WI38 (cell line): ENCODE measurements around the gene CLDN7.

Experiments
- H3K4me3 ChIP-seq: 2 replicates; pipeline ENCODE4 v1.5.1; 2011; ENCODE audit warnings: low read depth, mild to moderate bottlenecking, control low read depth, low read length
- CTCF ChIP-seq: IDR thresholded peaks from 2 replicates; pipeline ENCODE4 v1.5.1; 2012; ENCODE audit warnings: low read depth, mild to moderate bottlenecking, control low read depth, low read length

The CLDN7 gene

GRCh38 chr17:7262192-7262934 lies at the start of gene CLDN7:
Gene CLDN7, minus strand, starts transcription at chr17:7262478. Its CDS starts 435 bp downstream, at chr17:7262043.
- no peak for TF ChIP-seq CTCF
- no peak within 1 kb of the TSS for H3K4me3 ChIP-seq

GRCh38 chr17:7311110-7311705 lies 48.9 kb upstream of the CLDN7 start:
- H3K4me3 ChIP-seq = no peak overlapping the region
- TF ChIP-seq CTCF = no peak

GRCh38 chr17:7309628-7310027 lies 47.4 kb upstream of the CLDN7 start:
- TF ChIP-seq CTCF = no peak
- peak overlapping the region; percentile 98; the same call in 1 of the 2 replicates for H3K4me3 ChIP-seq

GRCh38 chr17:7308625-7309433 lies 46.6 kb upstream of the CLDN7 start:
- peak overlapping the region; percentile 98 for H3K4me3 ChIP-seq
- TF ChIP-seq CTCF = no peak

- H3K4me3 ChIP-seq = peak overlapping the region; percentile 98
- TF ChIP-seq CTCF = no peak
Measured at GRCh38 chr17:7307686-7308624, 45.7 kb upstream of the CLDN7 start.

- peak within 1 kb of the TSS; percentile 98 for H3K4me3 ChIP-seq
- no peak for TF ChIP-seq CTCF
Measured at GRCh38 chr17:7306911-7307685, 44.8 kb upstream of the CLDN7 start, which contains the start of gene EIF5A. Gene EIF5A, plus strand, starts transcription at chr17:7307628. Its CDS starts 2,008 bp downstream, at chr17:7309636.
